GM23338 (cell line): ENCODE data around the gene TESMIN. TPM values are rescaled to one million over a fixed set of nuclear protein-coding genes. Genes with fewer than 3 reads are reported as not detected.

Experiments
- ATAC-seq: fragments of 200-7000 bp; cut with Tn5 transposase; 3 replicates; pipeline ENCODE4 v1.9.1; 2020
- DNase-seq: peaks from one replicate; pipeline ENCODE4 v3.0.0-alpha.2; 2015; ENCODE audit warnings: low spot score
- H2AFZ ChIP-seq: fragments of 200-600 bp; sonication (generic); 2 replicates; pipeline ENCODE4 v1.8.0; 2016; ENCODE audit warnings: antibody characterized with exemption, mild to moderate bottlenecking, moderate library complexity
- H3F3A ChIP-seq: fragments of 200-600 bp; sonication (generic); replicated peaks from 2 replicates; pipeline ENCODE4 v1.8.0; 2017; ENCODE audit warnings: antibody characterized with exemption, mixed run types, low read depth
- H3K27ac ChIP-seq: fragments of 200-600 bp; sonication (generic); 2 replicates; pipeline ENCODE4 v1.6.1; 2016; ENCODE audit warnings: low read depth
- H3K27me3 ChIP-seq: fragments of 200-600 bp; sonication (generic); 2 replicates; pipeline ENCODE4 v1.8.0; 2016; ENCODE audit warnings: mild to moderate bottlenecking, mixed run types, moderate library complexity; ENCODE audit not compliant: insufficient read depth
- H3K36me3 ChIP-seq: fragments of 200-600 bp; sonication (generic); 2 replicates; pipeline ENCODE4 v1.8.0; 2016; ENCODE audit warnings: mild to moderate bottlenecking; ENCODE audit not compliant: insufficient read depth
- H3K4me1 ChIP-seq: fragments of 200-600 bp; sonication (generic); 2 replicates; pipeline ENCODE4 v1.8.0; 2016; ENCODE audit warnings: mild to moderate bottlenecking, moderate library complexity; ENCODE audit not compliant: insufficient read depth
- H3K4me2 ChIP-seq: fragments of 200-600 bp; sonication (generic); 2 replicates; pipeline ENCODE4 v1.7.1; 2017; ENCODE audit warnings: mixed run types
- H3K4me3 ChIP-seq: fragments of 200-600 bp; sonication (generic); 2 replicates; pipeline ENCODE4 v1.6.1; 2016; ENCODE audit warnings: mixed run types
- H3K79me2 ChIP-seq: fragments of 200-600 bp; sonication (generic); replicated peaks from 2 replicates; pipeline ENCODE4 v1.8.0; 2017; ENCODE audit warnings: mild to moderate bottlenecking; ENCODE audit not compliant: insufficient read depth
- H3K9me2 ChIP-seq: fragments of 200-600 bp; sonication (generic); 2 replicates; pipeline ENCODE4 v1.8.0; 2017; ENCODE audit not compliant: insufficient read depth
- H4K20me1 ChIP-seq: fragments of 200-600 bp; sonication (generic); replicated peaks from 2 replicates; pipeline ENCODE4 v1.8.0; 2017; ENCODE audit warnings: mild to moderate bottlenecking; ENCODE audit not compliant: insufficient read depth
- H3K27ac Mint-ChIP-seq: 2 replicates; pipeline ENCODE4 v1.8.0; 2020; ENCODE audit warnings: inconsistent platforms, mild to moderate bottlenecking, moderate library complexity, mixed read lengths
- H3K27me3 Mint-ChIP-seq: 3 replicates; pipeline ENCODE4 v1.8.0; 2022; ENCODE audit warnings: low read depth, mild to moderate bottlenecking, moderate library complexity, mixed read lengths, inconsistent platforms; ENCODE audit not compliant: insufficient read depth, poor library complexity
- H3K36me3 Mint-ChIP-seq: 3 replicates; pipeline ENCODE4 v1.8.0; 2021; ENCODE audit warnings: low read depth, mild to moderate bottlenecking, inconsistent platforms, moderate library complexity, mixed read lengths
- H3K4me1 Mint-ChIP-seq: 3 replicates; pipeline ENCODE4 v1.8.0; 2020; ENCODE audit warnings: mild to moderate bottlenecking, inconsistent platforms, mixed read lengths
- H3K4me3 Mint-ChIP-seq: 3 replicates; pipeline ENCODE4 v1.8.0; 2021; ENCODE audit warnings: moderate library complexity, mild to moderate bottlenecking, inconsistent platforms, mixed read lengths
- H3K9me3 Mint-ChIP-seq: 3 replicates; pipeline ENCODE4 v1.8.0; 2020; ENCODE audit warnings: moderate library complexity, mild to moderate bottlenecking, inconsistent platforms, mixed read lengths
- CTCF ChIP-seq, 2 experiments: fragments of 200-600 bp in 1 of 2; sonication (generic) in 1 of 2; conservative IDR thresholded peaks; 2 replicates each; pipeline versions ENCODE4 v1.5.1 to v1.6.1; 2016 to 2017; ENCODE audit warnings: antibody characterized with exemption in 2 of 2, low read depth in 2 of 2, mild to moderate bottlenecking in 2 of 2, moderate library complexity in 1 of 2
- ETS1 ChIP-seq: IDR thresholded peaks from 2 replicates; pipeline ENCODE4 v1.6.1; 2016; ENCODE audit warnings: antibody characterized with exemption
- JUNB ChIP-seq: IDR thresholded peaks from one replicate; pipeline ENCODE4 v1.6.1; 2016; ENCODE audit warnings: antibody characterized with exemption; ENCODE audit not compliant: unreplicated experiment
- NANOG ChIP-seq: IDR thresholded peaks from 2 replicates; pipeline ENCODE4 v1.6.1; 2016; ENCODE audit warnings: antibody characterized with exemption, borderline replicate concordance
- POLR2AphosphoS5 ChIP-seq: IDR thresholded peaks from 2 replicates; pipeline ENCODE4 v1.6.1; 2016; ENCODE audit warnings: antibody characterized with exemption, low read depth
- ZNF114 ChIP-seq: fragments of 250-450 bp; sonication (Bioruptor Pico); IDR thresholded peaks from 2 replicates; pipeline ENCODE4 v1.5.0; 2020; ENCODE audit warnings: mild to moderate bottlenecking, moderate library complexity
- ZNF331 ChIP-seq: fragments of 250-450 bp; sonication (Bioruptor Pico); IDR thresholded peaks from 2 replicates; pipeline ENCODE4 v1.5.0; 2020; ENCODE audit warnings: low read depth, mild to moderate bottlenecking, moderate library complexity
- ZNF462 ChIP-seq: fragments of 250-450 bp; sonication (Bioruptor Pico); IDR thresholded peaks from 2 replicates; pipeline ENCODE4 v1.5.0; 2020; ENCODE audit warnings: mild to moderate bottlenecking, moderate library complexity
- polyA plus RNA-seq: library from polyadenylated mRNA; unstranded; fragments of >200 nt; fragmentation: Nextera tagmentation; extraction: Ambion mirVana; gene quantifications from 2 replicates; pipeline ENCODE4 v1.2.1, GENCODE V29; 2016
- total RNA-seq: library from RNA; depleted of rRNA; stranded (reverse); fragments of >200 nt; shearing (Covaris generic); gene quantifications from 2 replicates; pipeline ENCODE4 v1.2.3, GENCODE V29; 2014

TESMIN gene
- total and polyA plus RNA-seq, 2 experiments from 2014 or later, result 54.5 to 64.6 TPM

GRCh38 chr11:68783216-68783821, 32.0 kb upstream of the TESMIN start (continued):
- no peak for TF ChIP-seq ZNF462

GRCh38 chr11:68782711-68783110, 31.4 kb upstream of the TESMIN start:
- H3K27me3 ChIP-seq, result no peaks in the 10 kb centered on the region
- H2AFZ ChIP-seq, result no peak overlapping the region
- Mint-ChIP-seq H3K9me3 (no peaks in the 10 kb centered on the region), H3K27ac (no peak overlapping the region), H3K27me3 (peaks cover 10% of the 10 kb centered on the region), H3K4me3 (no peak overlapping the region), H3K4me1 (peaks cover 8% of the 10 kb centered on the region; the same call in 2 of the 3 replicates), H3K36me3 (peaks cover 7% of the 10 kb centered on the region; the same call in 1 of the 3 replicates)
- no peak overlapping the region for H3K4me2 ChIP-seq
- H3K79me2 ChIP-seq, result no peaks in the 10 kb centered on the region
- no peaks in the 10 kb centered on the region for H3K36me3 ChIP-seq
- no peak overlapping the region for H3K4me3 ChIP-seq
- ATAC-seq (no peak), DNase-seq (no peak)
- H3K27ac ChIP-seq, result no peak overlapping the region
- H3F3A ChIP-seq, result no peaks in the 10 kb centered on the region
- H4K20me1 ChIP-seq, result no peaks in the 10 kb centered on the region
- no peaks in the 10 kb centered on the region for H3K4me1 ChIP-seq
- no peaks in the 10 kb centered on the region for H3K9me2 ChIP-seq
- TF ChIP-seq ZNF114, result no peak
- TF ChIP-seq POLR2AphosphoS5, result no peak
- no peak for TF ChIP-seq ETS1
- no peak for TF ChIP-seq CTCF (conservative IDR thresholded peaks at IDR 0.05; ENCODE audit: low read depth in 2 of 2)
- TF ChIP-seq NANOG, result no peak
- no peak for TF ChIP-seq JUNB
- TF ChIP-seq ZNF331 (CRISPR knock-in tag), result no peak
